Calu3 (cell line): ENCODE measurements around the gene GANC. TPM values are rescaled to one million over a fixed set of nuclear protein-coding genes. Genes with fewer than 3 reads are reported as not detected.

Experiments used
- BruUV-seq: library from RNA; stranded (reverse); fragments of 400-500 nt; replicated peaks from 2 replicates; lab custom pipeline; 2021; lab: Mats Ljungman, UMichigan
- CTCF ChIA-PET: fragments of 300-600 bp; sonication (Branson Sonifier 250); formaldehyde crosslinking; loops from one replicate; lab custom pipeline; 2022; ENCODE audit warnings: antibody characterized with exemption; lab: Charles Lee
- DNase-seq: peaks from one replicate; pipeline ENCODE4 v3.0.0; 2022
- H3K27ac Mint-ChIP-seq: one replicate; pipeline ENCODE4 v1.8.0; 2022; ENCODE audit warnings: mixed read lengths; ENCODE audit not compliant: unreplicated experiment
- H3K27me3 Mint-ChIP-seq: one replicate; pipeline ENCODE4 v1.8.0; 2022; ENCODE audit warnings: mixed read lengths; ENCODE audit not compliant: unreplicated experiment
- H3K36me3 Mint-ChIP-seq: one replicate; pipeline ENCODE4 v1.8.0; 2022; ENCODE audit warnings: mild to moderate bottlenecking, moderate library complexity, mixed read lengths; ENCODE audit not compliant: insufficient read depth, unreplicated experiment
- H3K4me1 Mint-ChIP-seq: one replicate; pipeline ENCODE4 v1.8.0; 2022; ENCODE audit warnings: mild to moderate bottlenecking, low read depth, mixed read lengths; ENCODE audit not compliant: unreplicated experiment
- H3K4me3 Mint-ChIP-seq: one replicate; pipeline ENCODE4 v1.8.0; 2022; ENCODE audit warnings: mild to moderate bottlenecking, low read depth, moderate library complexity, mixed read lengths; ENCODE audit not compliant: unreplicated experiment
- H3K9me3 Mint-ChIP-seq: one replicate; pipeline ENCODE4 v1.8.0; 2022; ENCODE audit warnings: low read depth, mixed read lengths; ENCODE audit not compliant: unreplicated experiment
- CTCF ChIP-seq: fragments of 200-600 bp; IDR thresholded peaks from one replicate; pipeline ENCODE4 v1.8.0; 2022; ENCODE audit warnings: antibody characterized with exemption; ENCODE audit not compliant: unreplicated experiment
- intact Hi-C: fragments of 100-400 bp; cut with micrococcal nuclease; formaldehyde crosslinking; loops from one replicate; pipeline ENCODE4 v1.10.0; 2022; ENCODE audit not compliant: unreplicated experiment
- total RNA-seq: library from RNA; stranded (reverse); gene quantifications from 2 replicates; pipeline ENCODE4 v1.2.3, GENCODE V29; 2022

GANC gene
- total RNA-seq, 1 experiment from 2014 or later: 10.8 TPM

DNA sequence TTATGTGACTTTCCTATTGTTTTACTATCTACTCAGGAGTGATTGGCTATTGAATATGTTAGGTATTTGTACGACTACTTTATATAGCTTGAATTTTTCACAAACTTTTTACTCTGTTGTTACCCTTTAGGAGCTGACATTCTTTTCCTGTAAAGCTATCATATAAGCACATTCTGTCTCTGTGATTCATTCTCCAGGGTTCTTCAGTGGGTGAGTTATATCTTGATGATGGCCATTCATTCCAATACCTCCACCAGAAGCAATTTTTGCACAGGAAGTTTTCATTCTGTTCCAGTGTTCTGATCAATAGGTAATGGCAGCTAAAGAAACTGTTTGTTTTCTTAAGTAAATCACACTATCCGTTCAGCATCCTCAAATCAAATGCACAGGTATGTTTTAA, 76.2 kb downstream of the GANC start:
- intact Hi-C loops: no loop called here
- no peaks in the 10 kb centered on the region for H3K9me3 Mint-ChIP-seq
- no peak for TF ChIP-seq CTCF
- H3K27me3 Mint-ChIP-seq: no peaks in the 10 kb centered on the region
- no peak overlapping the region for H3K4me3 Mint-ChIP-seq
- CTCF ChIA-PET: no interaction called here
- BruUV-seq: no TSS peak
- no peak for DNase-seq
- H3K4me1 Mint-ChIP-seq: no peaks in the 10 kb centered on the region
- no peak overlapping the region for H3K27ac Mint-ChIP-seq
- H3K36me3 Mint-ChIP-seq: no peaks in the 10 kb centered on the region

DNA sequence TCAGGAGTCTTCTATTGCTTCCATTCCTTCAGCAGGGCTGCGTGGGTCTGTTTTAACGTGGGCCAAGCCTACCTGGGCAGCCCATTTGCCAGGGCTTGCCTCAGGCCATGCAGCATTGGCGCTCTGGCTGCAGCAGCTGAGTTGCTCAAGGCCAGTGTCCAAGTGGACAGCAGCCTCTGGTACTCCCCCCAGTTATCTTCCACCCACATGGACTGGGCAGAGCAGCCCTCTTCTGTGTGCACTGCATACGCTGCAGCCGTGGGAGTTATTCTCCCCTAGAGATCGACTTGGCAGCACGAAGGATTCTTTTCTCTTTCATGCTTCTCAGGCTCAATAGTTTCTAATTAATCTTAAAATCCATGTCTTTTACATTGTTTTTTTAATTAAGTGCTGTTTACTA, 79.4 kb downstream of the GANC start:
- no peaks in the 10 kb centered on the region for H3K4me1 Mint-ChIP-seq
- no peak overlapping the region for H3K27ac Mint-ChIP-seq
- DNase-seq: no peak
- no peak overlapping the region for H3K4me3 Mint-ChIP-seq
- BruUV-seq: no TSS peak
- CTCF ChIA-PET: no interaction called here
- no peaks in the 10 kb centered on the region for H3K27me3 Mint-ChIP-seq
- no peak for TF ChIP-seq CTCF
- intact Hi-C loops: no loop called here
- no peaks in the 10 kb centered on the region for H3K9me3 Mint-ChIP-seq
- H3K36me3 Mint-ChIP-seq: no peaks in the 10 kb centered on the region

DNA sequence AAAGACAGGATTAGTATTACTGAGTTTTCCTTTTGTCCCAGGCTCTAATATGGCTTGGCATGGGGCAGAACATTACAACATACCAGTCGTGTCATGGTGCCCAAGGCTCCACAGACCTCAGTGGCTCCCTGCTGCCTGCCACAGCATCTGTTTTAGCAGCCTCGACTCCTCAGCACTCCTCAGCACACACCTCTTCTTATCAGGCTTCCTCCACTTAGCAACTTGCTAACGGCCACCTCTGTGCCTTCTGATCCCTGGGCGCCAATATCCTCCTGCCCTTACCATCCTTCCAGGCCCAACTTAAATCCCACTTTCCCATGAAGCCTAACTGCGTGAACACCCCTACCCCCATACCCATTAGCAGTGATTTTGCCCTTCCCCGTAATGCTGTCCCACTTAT, 80.1 kb downstream of the GANC start:
- no peak overlapping the region for H3K4me3 Mint-ChIP-seq
- DNase-seq: no peak
- H3K27me3 Mint-ChIP-seq: no peaks in the 10 kb centered on the region
- CTCF ChIA-PET: no interaction called here
- no peaks in the 10 kb centered on the region for H3K36me3 Mint-ChIP-seq
- BruUV-seq: no TSS peak
- no peak for TF ChIP-seq CTCF
- intact Hi-C loops: no loop called here
- no peak overlapping the region for H3K27ac Mint-ChIP-seq
- H3K4me1 Mint-ChIP-seq: no peaks in the 10 kb centered on the region
- H3K9me3 Mint-ChIP-seq: no peaks in the 10 kb centered on the region

- intact Hi-C loops: no loop called here
- CTCF ChIA-PET: no interaction called here
- Mint-ChIP-seq H3K27ac (no peak overlapping the region), H3K4me1 (no peaks in the 10 kb centered on the region), H3K27me3 (no peaks in the 10 kb centered on the region), H3K36me3 (no peaks in the 10 kb centered on the region), H3K4me3 (no peak overlapping the region), H3K9me3 (no peaks in the 10 kb centered on the region)
- no peak for TF ChIP-seq CTCF
- no TSS peak for BruUV-seq
- DNase-seq: no peak
Measured at GRCh38 chr15:42354824-42355223, 81.8 kb downstream of the GANC start.
